GM10266 (cell line): ENCODE results near the gene ACSL1.
"Not testable (repeated sequence)": the region's sequence is repeated elsewhere in the genome, so short reads cannot be mapped to it uniquely, and the experiment has no call there.

ENCODE experiments used
- DNase-seq: peaks from one replicate; pipeline ENCODE4 v3.0.0; 2012; ENCODE audit errors: extremely low spot score
- TF ChIP-seq, protein P1 (sequence below): IDR thresholded peaks from 2 replicates; pipeline ENCODE4 v1.5.1; 2012; ENCODE audit warnings: mild to moderate bottlenecking, low read depth; ENCODE audit not compliant: control insufficient read depth, insufficient read depth; ENCODE audit errors: missing control alignments

Gene ACSL1

GRCh38 chr4:184787766-184788503 lies 37.8 kb downstream of the ACSL1 start:
- DNase-seq, result no peak
- TF ChIP-seq, protein P1, sequence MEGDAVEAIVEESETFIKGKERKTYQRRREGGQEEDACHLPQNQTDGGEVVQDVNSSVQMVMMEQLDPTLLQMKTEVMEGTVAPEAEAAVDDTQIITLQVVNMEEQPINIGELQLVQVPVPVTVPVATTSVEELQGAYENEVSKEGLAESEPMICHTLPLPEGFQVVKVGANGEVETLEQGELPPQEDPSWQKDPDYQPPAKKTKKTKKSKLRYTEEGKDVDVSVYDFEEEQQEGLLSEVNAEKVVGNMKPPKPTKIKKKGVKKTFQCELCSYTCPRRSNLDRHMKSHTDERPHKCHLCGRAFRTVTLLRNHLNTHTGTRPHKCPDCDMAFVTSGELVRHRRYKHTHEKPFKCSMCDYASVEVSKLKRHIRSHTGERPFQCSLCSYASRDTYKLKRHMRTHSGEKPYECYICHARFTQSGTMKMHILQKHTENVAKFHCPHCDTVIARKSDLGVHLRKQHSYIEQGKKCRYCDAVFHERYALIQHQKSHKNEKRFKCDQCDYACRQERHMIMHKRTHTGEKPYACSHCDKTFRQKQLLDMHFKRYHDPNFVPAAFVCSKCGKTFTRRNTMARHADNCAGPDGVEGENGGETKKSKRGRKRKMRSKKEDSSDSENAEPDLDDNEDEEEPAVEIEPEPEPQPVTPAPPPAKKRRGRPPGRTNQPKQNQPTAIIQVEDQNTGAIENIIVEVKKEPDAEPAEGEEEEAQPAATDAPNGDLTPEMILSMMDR, result no peak

- TF ChIP-seq, protein P1, result no peak
Observed at GRCh38 chr4:184785813-184786212, 40.0 kb downstream of the ACSL1 start.

DNA sequence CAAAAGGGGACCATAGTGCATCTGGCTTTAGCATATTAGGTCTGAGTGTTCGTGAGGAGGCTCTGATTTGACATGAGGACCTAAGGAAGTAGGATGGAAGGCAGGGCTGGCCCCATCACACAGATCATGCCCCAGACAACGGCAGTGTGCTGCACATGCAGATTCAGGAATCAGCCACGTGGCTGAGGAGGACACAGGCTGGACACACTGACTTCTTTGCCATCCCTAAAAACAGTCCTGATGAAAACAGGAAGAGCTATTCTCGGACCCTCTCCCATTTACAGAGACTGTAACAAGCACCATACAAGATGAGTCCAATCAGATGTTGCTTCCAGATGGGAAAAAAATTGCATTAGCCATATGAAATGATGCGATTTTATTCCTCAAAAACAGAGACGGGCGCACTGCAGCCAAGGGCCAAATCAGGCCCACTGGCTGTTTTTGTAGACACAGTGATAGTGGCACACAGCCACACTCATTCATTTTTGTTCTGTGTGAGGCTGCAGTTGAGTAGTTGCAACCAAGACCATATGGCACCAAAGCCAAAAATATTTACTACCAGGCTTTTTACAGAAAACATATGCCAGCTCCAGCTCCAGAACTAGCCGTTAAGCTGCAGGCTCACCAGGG lies 41.0 kb downstream of the ACSL1 start:
- no peak for DNase-seq

More at GRCh38 chr4:184785813-184786212, 40.0 kb downstream of the ACSL1 start:
- no peak for DNase-seq

DNA sequence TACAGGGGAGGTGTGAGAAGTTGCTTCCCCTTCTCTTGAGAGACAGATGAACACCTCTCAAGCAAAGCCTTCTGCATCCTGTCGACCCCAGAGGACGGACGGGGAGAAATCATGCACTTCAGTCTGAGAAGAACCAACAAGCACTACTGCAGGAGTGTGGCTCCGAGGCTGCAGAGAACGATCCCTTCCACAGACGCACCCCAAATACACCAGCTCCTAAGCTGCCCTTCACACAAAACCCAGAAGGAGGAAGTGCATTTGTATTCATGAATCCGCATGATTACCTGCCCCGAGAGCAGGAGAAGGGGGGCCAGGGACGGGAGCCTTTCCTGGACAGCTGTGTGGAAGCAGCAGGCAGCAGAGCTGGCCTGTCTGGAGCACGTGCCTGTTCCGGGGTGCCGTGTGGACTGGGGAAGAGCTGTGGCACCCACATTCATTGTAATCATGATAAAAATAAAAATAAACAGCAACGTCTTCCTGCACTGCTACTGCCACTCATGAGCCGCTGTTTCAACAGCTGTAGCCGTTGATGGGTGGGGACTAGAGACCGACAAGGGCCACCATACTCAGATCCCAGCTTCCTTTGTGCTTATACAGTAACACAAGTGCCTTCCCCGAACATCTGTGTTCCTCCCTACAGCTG lies 42.9 kb downstream of the ACSL1 start:
- TF ChIP-seq, protein P1, result no peak
- no peak for DNase-seq

More for the DNA sequence above, 41.0 kb downstream of the ACSL1 start:
- TF ChIP-seq, protein P1, result no peak

DNA sequence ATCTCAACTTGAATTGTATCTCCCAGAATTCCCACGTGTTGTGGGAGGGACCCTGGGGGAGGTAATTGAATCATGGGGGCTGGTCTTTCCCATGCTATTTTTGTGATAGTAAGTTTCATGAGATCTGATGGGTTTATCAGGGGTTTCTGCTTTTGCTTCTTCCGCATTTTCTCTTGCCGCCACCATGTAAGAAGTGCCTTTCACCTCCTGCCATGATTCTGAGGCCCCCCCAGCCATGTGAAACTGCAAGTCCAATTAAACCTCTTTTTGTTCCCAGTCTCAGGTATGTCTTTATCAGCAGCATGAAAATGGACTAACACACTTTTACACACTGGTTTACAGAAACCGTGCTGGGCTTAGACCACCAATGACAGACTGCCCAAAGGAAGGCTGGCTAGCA lies 46.6 kb downstream of the ACSL1 start:
- DNase-seq, result not testable (repeated sequence)

GRCh38 chr4:184778325-184778724 lies 47.4 kb downstream of the ACSL1 start:
- no peak for DNase-seq
- TF ChIP-seq, protein P1, result no peak

DNA sequence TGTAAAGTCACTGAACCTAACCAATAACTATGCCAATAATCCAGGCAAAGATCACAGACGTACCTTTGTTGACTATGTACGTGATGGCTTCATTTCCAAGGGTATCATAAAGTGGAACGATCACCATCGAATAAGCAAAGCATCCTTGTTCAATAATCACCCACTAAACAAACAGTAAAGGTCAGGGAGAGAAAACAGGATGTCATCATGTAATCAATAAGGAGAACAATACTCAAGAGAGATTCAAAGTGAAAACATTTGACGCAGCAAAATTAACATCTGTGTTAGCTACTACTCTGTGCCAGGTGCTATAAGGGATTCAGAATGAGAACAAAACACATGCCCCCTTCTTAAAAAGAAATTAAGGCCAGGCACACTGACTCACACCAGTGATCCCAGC lies 48.9 kb downstream of the ACSL1 start:
- DNase-seq, result no peak
- TF ChIP-seq, protein P1, result no peak
